Measurements from ENCODE around the gene SLCO1C1.

The SLCO1C1 gene

DNA sequence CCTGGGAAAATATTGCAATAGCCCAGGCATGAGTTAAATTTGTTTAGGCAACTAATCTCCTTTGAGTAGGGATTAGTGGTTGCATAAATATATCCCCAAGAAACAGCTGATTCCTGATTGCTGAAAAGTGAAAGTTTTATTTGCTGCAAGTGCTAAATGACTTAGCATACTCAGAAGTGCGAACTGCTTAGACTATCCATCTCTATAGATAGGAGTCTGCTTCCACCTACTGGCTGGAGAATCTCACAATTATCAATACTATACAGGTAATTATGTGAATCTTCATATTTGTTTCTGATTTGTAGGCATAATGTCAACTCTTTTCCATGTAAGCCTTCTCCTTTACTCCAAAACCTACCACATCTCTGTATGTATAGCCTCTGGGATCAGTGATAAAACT lies 103.4 kb downstream of the SLCO1C1 start:
- Histone ChIP-seq H3K9ac (ENCODE audit: low read depth, low read length) (no peak overlapping the region), H3K27me3 (ENCODE audit: control insufficient read depth, insufficient read depth, low read length) (no peaks in the 10 kb centered on the region), H3K4me2 (ENCODE audit: low read length) (no peak overlapping the region), H3K36me3 (ENCODE audit: insufficient read depth, low read length) (no peaks in the 10 kb centered on the region), H3K4me3 (ENCODE audit: low read length) (no peak overlapping the region), H3K9me3 (replicated peaks; ENCODE audit: low read length) (no peaks in the 10 kb centered on the region), H3K4me1 (ENCODE audit: control insufficient read depth, insufficient read depth, low read length) (no peaks in the 10 kb centered on the region)

DNA sequence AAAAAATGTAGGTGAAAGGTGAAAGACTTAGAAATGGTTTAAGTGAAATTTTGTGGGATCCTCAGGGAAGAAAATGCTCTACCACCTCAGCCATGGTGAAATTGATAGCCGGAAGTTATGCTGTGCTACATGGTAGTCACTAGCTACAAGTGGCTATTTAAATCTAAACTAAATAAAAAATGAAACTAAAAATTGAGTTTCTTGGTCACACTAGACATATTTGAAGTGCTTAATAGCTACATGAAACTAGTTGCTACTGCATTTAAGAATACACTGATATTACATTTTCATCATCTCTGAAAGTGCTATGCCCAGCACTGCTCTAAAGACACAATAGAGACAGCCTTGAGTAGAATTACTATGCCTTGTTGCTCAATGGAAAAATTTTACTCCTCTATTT lies 105.0 kb downstream of the SLCO1C1 start:
- Histone ChIP-seq H3K4me2 (ENCODE audit: low read length) (no peak overlapping the region), H3K36me3 (ENCODE audit: insufficient read depth, low read length) (no peaks in the 10 kb centered on the region), H3K9ac (ENCODE audit: low read depth, low read length) (no peak overlapping the region), H3K27me3 (ENCODE audit: control insufficient read depth, insufficient read depth, low read length) (no peaks in the 10 kb centered on the region), H3K4me3 (ENCODE audit: low read length) (no peak overlapping the region), H3K9me3 (replicated peaks; ENCODE audit: low read length) (no peaks in the 10 kb centered on the region), H3K4me1 (ENCODE audit: control insufficient read depth, insufficient read depth, low read length) (no peaks in the 10 kb centered on the region)

DNA sequence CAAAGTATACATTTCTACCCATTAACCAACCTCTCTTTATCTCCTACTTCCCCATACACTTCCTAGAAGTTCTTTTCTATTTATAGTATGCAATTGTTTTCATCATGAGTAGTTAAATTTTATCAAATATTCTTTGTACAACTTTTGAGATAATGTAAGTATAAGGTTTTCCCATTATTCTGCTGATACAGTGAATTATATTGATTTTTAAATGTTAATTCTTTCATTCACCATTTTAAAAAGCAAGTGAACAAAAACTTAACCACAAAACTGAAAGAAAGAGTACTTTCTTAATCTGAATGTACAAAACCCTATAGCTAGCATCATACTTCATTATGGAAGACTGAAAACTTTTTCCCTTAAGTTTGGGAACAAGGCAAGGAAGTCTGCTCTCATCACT lies 105.9 kb downstream of the SLCO1C1 start:
- Histone ChIP-seq H3K27me3 (ENCODE audit: control insufficient read depth, insufficient read depth, low read length) (no peaks in the 10 kb centered on the region), H3K36me3 (ENCODE audit: insufficient read depth, low read length) (no peaks in the 10 kb centered on the region), H3K9me3 (replicated peaks; ENCODE audit: low read length) (no peaks in the 10 kb centered on the region), H3K4me1 (ENCODE audit: control insufficient read depth, insufficient read depth, low read length) (no peaks in the 10 kb centered on the region), H3K4me3 (ENCODE audit: low read length) (no peak overlapping the region), H3K9ac (ENCODE audit: low read depth, low read length) (no peak overlapping the region), H3K4me2 (ENCODE audit: low read length) (no peak overlapping the region)
